Measurements from ENCODE around the gene TRIM32.

The TRIM32 gene

DNA sequence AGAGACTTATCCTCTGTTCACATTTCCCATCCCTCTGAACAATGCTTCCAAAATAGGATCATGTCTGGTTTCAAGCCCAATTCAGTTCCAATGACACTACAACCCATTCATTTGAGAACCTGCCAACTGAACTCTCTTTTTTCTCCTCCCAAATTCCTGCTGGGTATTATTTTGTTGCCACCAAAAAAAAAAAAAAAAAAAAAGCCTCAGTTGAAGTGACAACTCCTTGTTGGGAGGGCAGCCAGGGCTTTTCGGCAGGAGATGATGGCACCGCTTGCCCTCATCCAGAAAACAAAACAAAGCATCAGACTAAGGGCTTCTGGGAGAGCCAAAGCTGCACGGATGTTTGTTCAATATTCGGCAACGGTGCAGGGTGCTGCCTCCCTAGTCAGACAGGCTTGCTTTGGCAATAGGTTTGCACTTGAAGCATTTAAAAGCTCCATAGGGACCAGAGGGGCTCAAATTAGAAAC lies 30.6 kb upstream of the TRIM32 start:
- TF ChIP-seq OSR1 (CRISPR knock-in tag; IDR thresholded peaks at IDR 0.05) (no peak), ZNF565 (CRISPR knock-in tag; conservative IDR thresholded peaks at IDR 0.05; ENCODE audit: low read depth) (no peak), CSDC2 (CRISPR knock-in tag; IDR thresholded peaks at IDR 0.05) (no peak), ZNF8 (CRISPR knock-in tag; IDR thresholded peaks at IDR 0.05) (no peak), ZNF70 (CRISPR knock-in tag; IDR thresholded peaks at IDR 0.05) (no peak), ARNTL (CRISPR knock-in tag; IDR thresholded peaks at IDR 0.05; ENCODE audit: borderline replicate concordance, low read depth) (no peak), GLIS3 (CRISPR knock-in tag; IDR thresholded peaks at IDR 0.05) (no peak), ISL1 (CRISPR knock-in tag; IDR thresholded peaks at IDR 0.05) (no peak), ZFP30 (CRISPR knock-in tag; IDR thresholded peaks at IDR 0.05) (no peak), RARB (CRISPR knock-in tag; IDR thresholded peaks at IDR 0.05) (no peak), ZFP3 (CRISPR knock-in tag; IDR thresholded peaks at IDR 0.05) (no peak), TCF4 (CRISPR knock-in tag; IDR thresholded peaks at IDR 0.05; ENCODE audit: borderline replicate concordance) (no peak), ESRRG (CRISPR knock-in tag; IDR thresholded peaks at IDR 0.05) (no peak), SNAI2 (CRISPR knock-in tag; IDR thresholded peaks at IDR 0.05) (no peak), ZC3H10 (CRISPR knock-in tag; IDR thresholded peaks at IDR 0.05) (no peak)
- TF ChIP-seq, protein P1, sequence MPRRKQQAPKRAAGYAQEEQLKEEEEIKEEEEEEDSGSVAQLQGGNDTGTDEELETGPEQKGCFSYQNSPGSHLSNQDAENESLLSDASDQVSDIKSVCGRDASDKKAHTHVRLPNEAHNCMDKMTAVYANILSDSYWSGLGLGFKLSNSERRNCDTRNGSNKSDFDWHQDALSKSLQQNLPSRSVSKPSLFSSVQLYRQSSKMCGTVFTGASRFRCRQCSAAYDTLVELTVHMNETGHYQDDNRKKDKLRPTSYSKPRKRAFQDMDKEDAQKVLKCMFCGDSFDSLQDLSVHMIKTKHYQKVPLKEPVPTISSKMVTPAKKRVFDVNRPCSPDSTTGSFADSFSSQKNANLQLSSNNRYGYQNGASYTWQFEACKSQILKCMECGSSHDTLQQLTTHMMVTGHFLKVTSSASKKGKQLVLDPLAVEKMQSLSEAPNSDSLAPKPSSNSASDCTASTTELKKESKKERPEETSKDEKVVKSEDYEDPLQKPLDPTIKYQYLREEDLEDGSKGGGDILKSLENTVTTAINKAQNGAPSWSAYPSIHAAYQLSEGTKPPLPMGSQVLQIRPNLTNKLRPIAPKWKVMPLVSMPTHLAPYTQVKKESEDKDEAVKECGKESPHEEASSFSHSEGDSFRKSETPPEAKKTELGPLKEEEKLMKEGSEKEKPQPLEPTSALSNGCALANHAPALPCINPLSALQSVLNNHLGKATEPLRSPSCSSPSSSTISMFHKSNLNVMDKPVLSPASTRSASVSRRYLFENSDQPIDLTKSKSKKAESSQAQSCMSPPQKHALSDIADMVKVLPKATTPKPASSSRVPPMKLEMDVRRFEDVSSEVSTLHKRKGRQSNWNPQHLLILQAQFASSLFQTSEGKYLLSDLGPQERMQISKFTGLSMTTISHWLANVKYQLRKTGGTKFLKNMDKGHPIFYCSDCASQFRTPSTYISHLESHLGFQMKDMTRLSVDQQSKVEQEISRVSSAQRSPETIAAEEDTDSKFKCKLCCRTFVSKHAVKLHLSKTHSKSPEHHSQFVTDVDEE (CRISPR knock-in tag; IDR thresholded peaks at IDR 0.05) = no peak
- TF ChIP-seq, protein P2, sequence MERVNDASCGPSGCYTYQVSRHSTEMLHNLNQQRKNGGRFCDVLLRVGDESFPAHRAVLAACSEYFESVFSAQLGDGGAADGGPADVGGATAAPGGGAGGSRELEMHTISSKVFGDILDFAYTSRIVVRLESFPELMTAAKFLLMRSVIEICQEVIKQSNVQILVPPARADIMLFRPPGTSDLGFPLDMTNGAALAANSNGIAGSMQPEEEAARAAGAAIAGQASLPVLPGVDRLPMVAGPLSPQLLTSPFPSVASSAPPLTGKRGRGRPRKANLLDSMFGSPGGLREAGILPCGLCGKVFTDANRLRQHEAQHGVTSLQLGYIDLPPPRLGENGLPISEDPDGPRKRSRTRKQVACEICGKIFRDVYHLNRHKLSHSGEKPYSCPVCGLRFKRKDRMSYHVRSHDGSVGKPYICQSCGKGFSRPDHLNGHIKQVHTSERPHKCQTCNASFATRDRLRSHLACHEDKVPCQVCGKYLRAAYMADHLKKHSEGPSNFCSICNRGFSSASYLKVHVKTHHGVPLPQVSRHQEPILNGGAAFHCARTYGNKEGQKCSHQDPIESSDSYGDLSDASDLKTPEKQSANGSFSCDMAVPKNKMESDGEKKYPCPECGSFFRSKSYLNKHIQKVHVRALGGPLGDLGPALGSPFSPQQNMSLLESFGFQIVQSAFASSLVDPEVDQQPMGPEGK (CRISPR knock-in tag; IDR thresholded peaks at IDR 0.05; ENCODE audit: borderline replicate concordance) = no peak
- TF ChIP-seq, protein P3, sequence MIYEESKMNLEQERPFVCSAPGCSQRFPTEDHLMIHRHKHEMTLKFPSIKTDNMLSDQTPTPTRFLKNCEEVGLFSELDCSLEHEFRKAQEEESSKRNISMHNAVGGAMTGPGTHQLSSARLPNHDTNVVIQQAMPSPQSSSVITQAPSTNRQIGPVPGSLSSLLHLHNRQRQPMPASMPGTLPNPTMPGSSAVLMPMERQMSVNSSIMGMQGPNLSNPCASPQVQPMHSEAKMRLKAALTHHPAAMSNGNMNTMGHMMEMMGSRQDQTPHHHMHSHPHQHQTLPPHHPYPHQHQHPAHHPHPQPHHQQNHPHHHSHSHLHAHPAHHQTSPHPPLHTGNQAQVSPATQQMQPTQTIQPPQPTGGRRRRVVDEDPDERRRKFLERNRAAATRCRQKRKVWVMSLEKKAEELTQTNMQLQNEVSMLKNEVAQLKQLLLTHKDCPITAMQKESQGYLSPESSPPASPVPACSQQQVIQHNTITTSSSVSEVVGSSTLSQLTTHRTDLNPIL (CRISPR knock-in tag; IDR thresholded peaks at IDR 0.05; ENCODE audit: low read depth) = no peak
- ATAC-seq = no peak

DNA sequence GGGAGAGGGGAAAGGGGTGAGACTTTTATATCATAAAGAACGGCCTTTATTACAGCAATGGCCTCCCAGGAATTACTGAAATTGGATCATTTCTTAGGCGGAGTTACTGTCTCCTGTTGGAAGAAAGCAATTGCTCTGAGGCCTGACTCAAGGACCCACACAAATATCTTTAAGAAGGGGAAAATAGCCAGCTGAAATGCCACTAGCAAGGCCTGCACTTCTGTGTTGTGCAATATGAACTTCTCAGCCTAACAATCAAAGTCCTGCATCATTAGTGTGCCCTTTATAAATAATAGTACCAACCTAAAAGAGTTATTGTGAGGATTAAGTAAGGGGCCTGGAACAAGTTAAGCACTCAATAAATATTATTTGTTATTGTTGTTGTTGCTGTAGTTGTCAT lies 30.1 kb upstream of the TRIM32 start:
- TF ChIP-seq PPARA (CRISPR knock-in tag; IDR thresholded peaks at IDR 0.05; ENCODE audit: borderline replicate concordance) = no peak
- no peak for TF ChIP-seq GLIS3 (CRISPR knock-in tag; IDR thresholded peaks at IDR 0.05)
- TF ChIP-seq, protein P4, sequence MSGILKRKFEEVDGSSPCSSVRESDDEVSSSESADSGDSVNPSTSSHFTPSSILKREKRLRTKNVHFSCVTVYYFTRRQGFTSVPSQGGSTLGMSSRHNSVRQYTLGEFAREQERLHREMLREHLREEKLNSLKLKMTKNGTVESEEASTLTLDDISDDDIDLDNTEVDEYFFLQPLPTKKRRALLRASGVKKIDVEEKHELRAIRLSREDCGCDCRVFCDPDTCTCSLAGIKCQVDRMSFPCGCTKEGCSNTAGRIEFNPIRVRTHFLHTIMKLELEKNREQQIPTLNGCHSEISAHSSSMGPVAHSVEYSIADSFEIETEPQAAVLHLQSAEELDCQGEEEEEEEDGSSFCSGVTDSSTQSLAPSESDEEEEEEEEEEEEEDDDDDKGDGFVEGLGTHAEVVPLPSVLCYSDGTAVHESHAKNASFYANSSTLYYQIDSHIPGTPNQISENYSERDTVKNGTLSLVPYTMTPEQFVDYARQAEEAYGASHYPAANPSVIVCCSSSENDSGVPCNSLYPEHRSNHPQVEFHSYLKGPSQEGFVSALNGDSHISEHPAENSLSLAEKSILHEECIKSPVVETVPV (CRISPR knock-in tag; IDR thresholded peaks at IDR 0.05) = no peak
- TF ChIP-seq, protein P3 (CRISPR knock-in tag; IDR thresholded peaks at IDR 0.05; ENCODE audit: low read depth) = no peak
- TF ChIP-seq OSR1 (CRISPR knock-in tag; IDR thresholded peaks at IDR 0.05) = no peak
- no peak for TF ChIP-seq SNAI2 (CRISPR knock-in tag; IDR thresholded peaks at IDR 0.05)
- no peak for TF ChIP-seq ZC3H10 (CRISPR knock-in tag; IDR thresholded peaks at IDR 0.05)
- TF ChIP-seq, protein P5, sequence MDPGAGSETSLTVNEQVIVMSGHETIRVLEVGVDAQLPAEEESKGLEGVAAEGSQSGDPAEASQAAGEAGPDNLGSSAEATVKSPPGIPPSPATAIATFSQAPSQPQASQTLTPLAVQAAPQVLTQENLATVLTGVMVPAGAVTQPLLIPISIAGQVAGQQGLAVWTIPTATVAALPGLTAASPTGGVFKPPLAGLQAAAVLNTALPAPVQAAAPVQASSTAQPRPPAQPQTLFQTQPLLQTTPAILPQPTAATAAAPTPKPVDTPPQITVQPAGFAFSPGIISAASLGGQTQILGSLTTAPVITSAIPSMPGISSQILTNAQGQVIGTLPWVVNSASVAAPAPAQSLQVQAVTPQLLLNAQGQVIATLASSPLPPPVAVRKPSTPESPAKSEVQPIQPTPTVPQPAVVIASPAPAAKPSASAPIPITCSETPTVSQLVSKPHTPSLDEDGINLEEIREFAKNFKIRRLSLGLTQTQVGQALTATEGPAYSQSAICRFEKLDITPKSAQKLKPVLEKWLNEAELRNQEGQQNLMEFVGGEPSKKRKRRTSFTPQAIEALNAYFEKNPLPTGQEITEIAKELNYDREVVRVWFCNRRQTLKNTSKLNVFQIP (CRISPR knock-in tag; IDR thresholded peaks at IDR 0.05; ENCODE audit: borderline replicate concordance, low read depth) = no peak
- TF ChIP-seq ESRRG (CRISPR knock-in tag; IDR thresholded peaks at IDR 0.05) = no peak
- no peak for TF ChIP-seq TOX (CRISPR knock-in tag; IDR thresholded peaks at IDR 0.05; ENCODE audit: borderline replicate concordance)
- no peak for TF ChIP-seq ZNF70 (CRISPR knock-in tag; IDR thresholded peaks at IDR 0.05)
- TF ChIP-seq RARB (CRISPR knock-in tag; IDR thresholded peaks at IDR 0.05) = no peak
- TF ChIP-seq, protein P1 (CRISPR knock-in tag; IDR thresholded peaks at IDR 0.05) = no peak
- ATAC-seq = no peak

Data from SK-N-SH treated with all-trans-retinoic acid at 6 μM for 48 hours (cell line).